Endometrium (tissue), 2 donors: Measurements from ENCODE around the gene MFAP3L.
"Not testable (repeated sequence)": the region's sequence is repeated elsewhere in the genome, so short reads cannot be mapped to it uniquely, and the experiment has no call there.

ENCODE experiments used
- FAIRE-seq: peaks from 2 replicates; lab custom pipeline; 2012; peaks lifted over from hg19 to GRCh38; lab: Jason Lieb, UNC
- donor health status: control.
- donor health status: control.

MFAP3L gene

DNA sequence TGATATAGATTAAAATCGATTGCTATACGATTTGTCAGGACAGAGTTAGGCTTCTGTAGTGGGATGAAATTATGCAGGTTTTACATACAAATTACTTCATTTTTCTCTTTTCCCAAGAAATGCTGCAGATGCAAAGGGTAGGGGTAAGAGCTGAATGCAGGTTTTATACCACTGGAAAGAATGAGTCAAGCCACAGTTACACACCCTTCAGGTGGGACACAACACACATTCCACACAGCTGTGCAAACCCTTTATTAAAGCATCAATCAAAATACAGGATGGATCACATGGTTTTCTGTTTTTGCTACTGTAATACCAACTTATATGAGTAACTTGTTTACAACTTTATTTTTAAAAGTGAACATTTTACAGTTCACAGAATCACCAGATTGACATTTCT, 39.8 kb downstream of the MFAP3L start:
- FAIRE-seq = no peak

DNA sequence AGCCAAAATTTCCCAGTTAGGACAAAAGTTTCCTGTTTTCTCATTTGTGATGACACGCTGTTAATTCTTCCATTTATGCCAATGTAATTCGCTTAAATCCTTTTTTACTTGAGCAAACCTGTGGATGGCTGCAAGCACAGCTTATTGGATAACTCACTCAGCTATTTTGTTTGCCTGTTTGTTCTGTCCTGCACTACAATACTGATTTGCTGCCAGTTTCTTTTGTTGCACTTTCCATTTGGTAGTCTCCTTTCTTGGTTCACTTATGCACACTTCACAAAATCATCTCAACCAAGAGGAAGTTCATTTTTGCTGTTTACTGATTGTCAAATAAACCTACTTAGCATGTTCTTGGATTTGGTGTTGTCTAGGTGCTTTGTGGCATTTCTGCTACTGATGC, 40.3 kb downstream of the MFAP3L start:
- FAIRE-seq = no peak

DNA sequence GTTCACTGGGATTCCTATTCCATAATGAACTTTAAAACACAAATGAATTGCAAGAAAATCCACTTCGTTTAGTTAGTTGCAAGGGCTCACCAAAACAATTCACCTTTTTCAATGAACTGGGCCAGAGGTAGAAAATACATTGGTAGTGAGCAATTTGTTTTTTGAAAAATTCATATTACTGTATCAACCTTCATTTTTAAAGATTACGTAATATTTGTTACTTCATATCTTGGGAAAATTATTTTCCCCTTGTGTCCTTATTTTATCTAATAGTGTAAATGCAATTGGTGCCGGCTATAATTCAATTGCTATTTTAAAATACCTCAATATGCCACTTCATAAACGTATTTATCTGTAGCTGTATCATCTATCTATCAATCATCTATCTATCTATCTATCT, 41.5 kb downstream of the MFAP3L start:
- FAIRE-seq = no peak

DNA sequence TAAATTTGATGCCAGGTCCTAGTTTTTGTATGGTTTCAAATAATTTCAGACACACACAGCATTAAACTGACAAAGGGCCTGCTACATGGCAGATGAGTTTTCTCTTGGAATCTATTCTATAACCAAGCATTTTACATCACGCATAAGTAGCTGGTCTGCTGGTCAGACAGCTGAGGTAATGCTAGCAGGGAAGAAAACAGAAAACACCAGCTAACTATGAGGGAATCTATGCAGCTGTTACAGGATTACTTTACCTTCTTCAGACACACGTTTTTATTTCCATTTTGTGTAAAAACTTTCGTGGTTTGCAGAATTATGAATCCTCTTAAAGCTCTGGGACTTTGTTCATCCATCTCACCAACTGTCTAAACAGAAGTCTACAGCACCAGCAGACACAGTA, 42.0 kb downstream of the MFAP3L start:
- no peak for FAIRE-seq

DNA sequence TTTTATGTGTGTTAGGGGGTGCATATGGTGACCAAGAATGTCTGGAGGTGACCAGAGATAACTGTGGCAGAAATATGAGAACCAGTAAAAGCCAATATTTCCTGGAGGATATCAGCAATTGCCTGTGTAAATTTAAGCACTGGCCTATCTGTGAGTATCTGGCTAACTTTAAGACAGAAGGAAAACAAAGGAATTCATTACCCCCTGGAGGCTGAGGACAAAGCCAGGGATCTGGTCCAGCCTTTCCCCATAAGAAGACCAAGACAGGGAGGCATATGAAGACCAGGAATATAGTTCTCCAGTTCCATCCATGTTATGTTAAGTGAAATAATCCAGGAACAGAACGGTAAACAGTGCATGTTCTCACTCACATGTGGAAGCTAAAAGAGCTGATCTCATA, 49.2 kb downstream of the MFAP3L start:
- no peak for FAIRE-seq

DNA sequence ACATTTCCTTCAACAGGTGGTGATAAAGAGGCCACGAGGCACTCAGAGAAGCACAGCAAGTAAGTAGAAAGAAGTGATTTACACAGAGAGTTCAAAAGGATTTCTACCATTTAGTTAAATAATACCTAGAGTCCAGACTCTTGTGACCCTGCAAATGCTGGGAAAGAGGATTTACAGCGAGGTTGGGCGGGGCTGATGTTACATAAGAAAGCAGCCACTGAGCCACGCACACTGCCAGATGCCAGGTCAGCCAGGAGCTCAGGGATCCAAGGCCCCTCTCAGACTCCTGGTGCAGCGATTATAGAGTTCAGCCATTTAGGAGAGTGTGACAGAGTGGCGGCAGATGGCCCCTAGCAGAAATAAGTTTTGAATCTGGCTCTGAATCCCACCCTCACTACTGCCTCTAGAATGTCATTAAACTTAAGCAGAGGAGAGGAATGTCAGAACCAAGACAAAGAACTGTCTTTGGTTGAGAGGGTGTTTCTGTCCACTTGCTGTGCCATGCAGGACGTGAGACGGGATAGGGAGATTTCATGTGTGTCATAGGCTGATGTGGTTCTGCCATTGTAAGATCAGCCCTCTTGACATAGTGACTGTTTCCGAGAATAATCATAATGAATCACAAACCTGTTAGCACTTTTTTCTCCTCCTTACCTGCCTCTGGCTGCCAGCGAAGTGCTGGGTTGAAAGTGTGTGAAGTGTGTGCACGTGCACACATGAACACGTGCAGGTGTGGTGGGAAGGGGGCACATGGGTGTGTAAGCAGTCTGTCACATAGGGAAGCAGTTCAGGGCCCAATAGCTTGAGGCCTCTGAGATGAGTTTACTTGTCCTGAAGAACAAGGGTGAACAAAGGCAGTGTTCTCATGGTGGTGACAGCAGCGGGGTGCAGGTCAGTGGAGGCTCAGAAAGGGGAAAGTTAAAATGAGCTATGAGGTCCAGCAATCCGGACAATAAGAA, 50.1 kb downstream of the MFAP3L start:
- no peak for FAIRE-seq

DNA sequence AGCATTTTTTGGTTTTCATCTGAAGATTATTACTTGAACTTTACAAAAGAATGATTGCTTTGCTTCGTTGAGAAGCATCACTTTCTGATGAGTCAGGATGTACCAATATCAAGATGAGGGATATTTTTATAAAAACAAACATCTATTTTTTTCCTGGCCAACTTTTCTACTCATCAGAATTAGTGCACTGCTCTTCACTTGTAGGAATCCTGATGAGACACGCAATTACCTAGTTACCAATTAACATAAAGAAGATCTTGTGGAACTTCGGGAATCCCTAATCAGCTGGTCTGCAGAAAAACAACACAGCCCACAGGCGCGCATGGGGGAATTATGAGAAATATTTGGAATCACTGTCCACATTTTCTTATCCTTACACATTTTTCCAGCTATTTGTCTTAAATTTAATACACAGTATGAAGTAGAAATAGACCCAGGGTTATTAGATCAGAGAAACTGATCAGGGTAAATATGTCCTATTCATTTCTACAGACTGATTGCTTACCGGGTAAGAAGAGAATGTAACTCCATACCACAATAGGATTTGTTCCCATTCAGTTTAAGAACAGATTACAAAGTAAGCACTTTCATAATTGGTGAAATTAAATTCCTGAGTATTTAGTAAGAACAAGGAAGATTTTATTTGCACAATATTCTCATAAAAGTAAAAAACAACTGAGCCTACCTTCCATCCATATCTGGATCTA, 50.9 kb downstream of the MFAP3L start:
- FAIRE-seq = no peak

DNA sequence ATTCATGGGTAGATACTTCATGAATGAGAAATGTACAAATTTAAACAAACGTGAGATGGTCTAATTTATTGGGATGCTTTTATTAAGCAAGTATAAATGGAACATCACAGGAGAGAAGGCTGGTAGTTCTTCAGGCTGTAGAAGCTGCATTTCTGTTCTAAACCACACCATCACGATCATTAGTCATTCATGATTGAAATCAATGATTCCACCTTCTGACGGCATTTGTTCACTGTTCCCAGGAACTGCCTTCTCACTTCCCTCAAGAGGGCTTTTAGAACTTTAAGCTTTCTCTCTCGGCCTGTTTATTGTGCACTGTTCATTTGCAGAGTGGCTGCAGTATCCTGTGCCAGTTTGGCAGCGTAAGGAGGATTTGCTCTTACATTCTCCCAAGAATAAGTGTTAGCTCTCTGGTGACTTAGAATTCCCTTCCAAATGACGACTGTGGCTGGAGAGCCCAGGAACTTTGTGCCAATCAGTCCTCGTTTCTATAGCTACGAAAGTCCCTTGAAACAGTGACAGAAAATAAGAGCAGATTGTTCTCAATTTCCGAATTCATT, 54.7 kb downstream of the MFAP3L start:
- FAIRE-seq = no peak

- no peak for FAIRE-seq
These were observed 57.2 kb downstream of the MFAP3L start for GRCh38 chr4:169968999-169969398.

DNA sequence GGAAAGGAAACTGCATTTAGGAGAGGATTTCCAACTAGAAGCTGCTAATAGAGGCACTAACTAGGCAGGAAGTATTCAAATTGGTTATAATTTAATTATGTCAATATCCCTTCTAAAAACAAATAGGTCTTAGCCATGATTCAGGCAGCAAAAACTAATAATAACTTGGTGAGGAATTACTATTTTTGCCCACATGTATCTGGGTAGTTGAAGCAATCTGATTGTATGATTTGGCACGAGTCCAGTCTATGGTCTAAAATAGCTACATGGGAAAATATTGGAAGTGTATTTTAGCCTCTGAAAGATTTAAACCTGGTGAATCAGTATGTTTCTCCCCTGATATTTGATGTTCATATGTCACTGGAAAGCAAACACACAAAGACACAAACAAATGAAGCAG, 62.2 kb downstream of the MFAP3L start:
- no peak for FAIRE-seq

DNA sequence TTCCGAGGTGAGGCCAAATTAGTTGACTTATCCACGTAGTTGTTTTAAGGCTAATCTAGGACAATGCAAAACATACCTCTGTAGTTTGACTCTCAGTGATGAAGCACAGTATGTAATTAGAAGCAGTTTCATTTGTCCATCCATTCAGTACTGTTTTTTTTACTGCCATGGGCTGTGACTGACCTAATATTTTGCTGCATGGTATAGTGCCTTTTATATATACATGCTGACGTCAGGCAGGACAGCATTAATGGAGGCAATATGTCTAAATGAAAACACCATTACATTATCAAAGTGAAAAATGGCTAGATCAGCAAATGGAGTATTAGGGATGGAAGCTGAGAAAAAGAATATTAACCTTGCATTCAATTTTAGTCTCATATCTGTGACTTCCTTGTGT, 66.9 kb downstream of the MFAP3L start:
- FAIRE-seq = no peak

DNA sequence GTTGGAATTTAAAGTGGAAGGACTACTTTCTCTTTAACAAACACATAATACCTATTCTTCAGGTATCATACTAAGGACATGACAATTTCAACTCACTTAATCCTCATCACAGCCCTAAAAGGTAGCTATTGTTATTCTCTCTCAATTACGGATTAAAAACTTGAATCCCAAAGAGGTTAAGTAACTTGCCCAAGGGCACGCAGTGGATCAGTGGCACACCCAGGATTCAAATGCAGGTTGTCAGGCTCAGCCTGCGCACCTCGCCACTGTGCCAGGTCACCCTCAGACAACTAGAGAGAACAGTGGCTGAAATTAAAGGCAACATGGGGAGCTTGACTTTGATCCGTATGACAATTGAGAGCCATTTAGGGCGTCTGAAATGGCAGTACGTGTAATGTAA, 67.6 kb downstream of the MFAP3L start:
- FAIRE-seq = no peak

GRCh38 chr4:169957785-169958184, 68.4 kb downstream of the MFAP3L start:
- no peak for FAIRE-seq

DNA sequence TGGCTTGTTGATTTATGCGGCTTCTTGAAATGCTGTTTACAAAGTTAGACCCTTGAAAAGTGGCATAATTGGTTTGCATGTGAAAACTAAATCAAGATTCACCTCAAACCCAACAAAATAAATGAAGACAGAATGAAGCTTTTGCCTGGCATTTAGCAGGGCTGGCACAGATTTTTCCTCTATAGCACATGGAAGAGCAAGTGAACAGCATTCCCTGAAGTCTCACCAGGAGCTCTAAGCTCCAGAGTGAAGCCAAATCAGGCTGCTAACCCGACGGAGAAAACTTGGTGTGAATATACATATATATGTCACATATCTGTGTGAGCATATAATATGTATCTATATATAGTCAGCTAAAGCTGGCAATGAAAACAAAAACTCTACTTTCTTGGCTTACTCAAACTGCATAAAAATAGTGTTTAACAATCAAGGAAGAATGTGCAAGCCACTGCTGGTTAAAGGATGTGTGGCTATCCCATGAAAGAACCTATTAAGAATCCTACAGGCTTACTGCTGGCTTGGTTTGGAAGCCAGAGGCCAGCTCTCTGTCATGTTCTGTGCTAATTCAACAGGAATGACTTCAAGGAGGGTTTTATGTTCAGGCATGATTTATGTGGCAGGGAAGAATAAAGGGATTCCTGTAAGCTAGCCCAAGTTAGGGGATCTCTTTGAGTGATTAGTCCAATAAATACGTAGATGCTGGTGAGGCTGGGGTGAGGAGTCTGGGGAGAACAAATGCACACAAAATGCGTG, 69.9 kb downstream of the MFAP3L start:
- no peak for FAIRE-seq

DNA sequence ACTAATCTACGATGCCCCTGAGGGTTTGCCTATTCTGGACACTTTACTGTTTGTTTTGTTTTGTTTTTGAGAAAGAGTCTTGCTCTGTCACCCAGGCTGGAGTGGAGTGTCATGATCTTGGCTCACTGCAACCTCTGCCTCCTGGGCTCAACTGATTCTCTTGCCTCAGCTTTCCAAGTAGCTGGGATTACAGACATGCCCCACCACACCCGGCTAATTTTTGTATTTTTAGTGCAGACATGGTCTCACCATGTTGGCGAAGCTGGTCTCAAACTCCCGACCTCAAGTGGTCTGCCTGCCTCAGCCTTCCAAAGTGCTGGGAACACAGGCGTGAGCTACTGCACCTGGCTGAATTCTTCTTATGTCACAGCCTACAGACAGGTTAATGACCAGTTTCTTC, 70.7 kb downstream of the MFAP3L start:
- no peak for FAIRE-seq

- FAIRE-seq = no peak
These were observed 73.8 kb downstream of the MFAP3L start for GRCh38 chr4:169952236-169953002.

DNA sequence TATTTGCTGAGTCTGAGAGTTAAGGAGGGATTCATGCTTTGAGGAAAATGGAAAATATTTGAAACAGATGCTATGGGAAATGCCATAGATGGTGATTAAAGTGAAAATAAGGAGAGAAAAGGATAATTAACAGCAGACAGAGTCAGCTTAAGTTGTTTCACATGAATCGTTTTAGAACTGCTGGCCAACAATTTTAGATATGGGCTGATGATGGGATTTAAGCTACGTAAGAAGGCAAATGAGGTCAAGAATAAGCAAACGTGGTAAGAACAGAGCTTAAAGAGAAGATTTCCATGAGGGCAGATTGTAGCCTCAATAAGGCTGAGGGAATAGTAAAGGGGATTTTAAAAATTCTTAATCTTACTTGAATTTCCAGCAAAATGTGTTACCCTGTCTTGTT, 77.9 kb downstream of the MFAP3L start:
- FAIRE-seq = no peak

GRCh38 chr4:169945636-169946035, 80.6 kb downstream of the MFAP3L start:
- no peak for FAIRE-seq

DNA sequence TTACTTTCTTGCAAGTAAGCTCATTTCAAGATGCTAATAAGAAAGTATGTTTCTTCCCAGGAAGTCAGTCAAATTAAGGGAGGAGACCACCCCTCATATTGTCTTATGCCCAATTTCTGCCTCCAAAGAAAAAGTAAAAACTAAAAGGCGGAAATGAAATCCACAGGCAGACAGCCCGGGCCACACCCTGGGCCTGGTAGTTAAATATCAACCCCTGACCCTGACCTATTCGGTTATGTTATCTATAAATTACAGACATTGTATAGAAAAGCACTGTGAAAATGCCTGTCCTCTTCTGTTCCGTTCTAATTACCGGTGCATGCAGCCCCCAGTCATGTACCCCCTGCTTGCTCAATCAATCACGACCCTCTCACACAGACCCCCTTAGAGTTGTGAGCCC, 82.6 kb downstream of the MFAP3L start:
- not testable (repeated sequence) for FAIRE-seq

- FAIRE-seq = no peak
These were observed 85.1 kb downstream of the MFAP3L start for GRCh38 chr4:169941141-169941540.

GRCh38 chr4:169940460-169940859, 85.7 kb downstream of the MFAP3L start:
- no peak for FAIRE-seq
